Endothelial cell of umbilical vein (primary cell): ENCODE results near the gene TMEM214.

Source experiments
- CTCF ChIP-seq, 2 donors: IDR thresholded peaks; 1 replicate in 1 of 2; 2 replicates in 1 of 2; pipeline ENCODE4 v1.5.1; 2011; ENCODE audit warnings: low read length in 2 of 2, mild to moderate bottlenecking in 2 of 2, moderate library complexity in 2 of 2, control low read depth in 1 of 2, inconsistent platforms in 1 of 2, low read depth in 1 of 2; ENCODE audit not compliant: insufficient read depth in 1 of 2; ENCODE audit errors: extremely low read depth in 1 of 2
- EZH2 ChIP-seq: IDR thresholded peaks from 2 replicates; pipeline ENCODE4 v1.6.1; 2012; ENCODE audit warnings: borderline replicate concordance, low read depth, mild to moderate bottlenecking, moderate library complexity, low read length, inconsistent platforms; ENCODE audit not compliant: severe bottlenecking
- GATA2 ChIP-seq: IDR thresholded peaks from 2 replicates; pipeline ENCODE4 v1.7.0; 2011; ENCODE audit warnings: low read depth, mild to moderate bottlenecking, moderate library complexity, mixed read lengths, low read length; ENCODE audit not compliant: insufficient read length, insufficient read depth
- MAX ChIP-seq: IDR thresholded peaks from 2 replicates; pipeline ENCODE4 v1.6.1; 2011; ENCODE audit not compliant: insufficient read depth, insufficient read length

GRCh38 chr2:27009083-27009482, 23.7 kb upstream of the TMEM214 start:
- TF ChIP-seq GATA2: no peak
- TF ChIP-seq CTCF (IDR thresholded peaks at IDR 0.05; ENCODE audit: extremely low read depth in 1 of 2, insufficient read depth in 1 of 2, low read depth in 1 of 2, low read length in 2 of 2): no peak
- no peak for TF ChIP-seq MAX
- TF ChIP-seq EZH2: no peak
